ENCODE measurements around the gene TEP1.

The TEP1 gene

GRCh38 chr14:20412876-20413743 is at the start of gene TEP1:
Gene TEP1 (minus strand): TSS chr14:20413501. CDS start chr14:20408439, 5,062 bp downstream.
- Histone ChIP-seq H3K4me2 (ENCODE audit: low read length) (peak within 1 kb of the TSS; percentile 87), H3K9me3 (ENCODE audit: control insufficient read depth, insufficient read depth, low read length) (no peaks in the 10 kb centered on the region), H4K20me1 (ENCODE audit: control insufficient read depth, insufficient read depth, low read depth, low read length) (no peaks in the 10 kb centered on the region), H3K4me3 (ENCODE audit: low read length) (peak within 1 kb of the TSS; percentile 97), H3K79me2 (ENCODE audit: control insufficient read depth, low read length) (peaks cover 19% of the 10 kb centered on the region), H3K36me3 (ENCODE audit: control insufficient read depth, low read length) (peaks cover 6% of the 10 kb centered on the region), H3K4me1 (ENCODE audit: control insufficient read depth, low read length) (peaks cover 33% of the 10 kb centered on the region), H3K27ac (ENCODE audit: low read depth, low read length) (peak within 1 kb of the TSS; percentile 77), H3F3A (ENCODE audit: control insufficient read depth, insufficient read depth) (peaks cover 13% of the 10 kb centered on the region), H3K27me3 (ENCODE audit: control insufficient read depth, low read length) (no peaks in the 10 kb centered on the region), H3K9me2 (replicated peaks; ENCODE audit: control insufficient read depth, low read length) (no peaks in the 10 kb centered on the region)
- TF ChIP-seq CTCF (IDR thresholded peaks at IDR 0.05; ENCODE audit: low read depth, low read length, poor library complexity, severe bottlenecking): no peak
- no peak for TF ChIP-seq EZH2phosphoT487 (IDR thresholded peaks at IDR 0.05; ENCODE audit: borderline replicate concordance, low read length)

GRCh38 chr14:20461225-20462141 is 48.2 kb upstream of the TEP1 start, which contains the start of gene PIP4P1:
Gene PIP4P1 (minus strand): TSS chr14:20461434. CDS start chr14:20461325, 109 bp downstream.
- TF ChIP-seq EZH2phosphoT487 (IDR thresholded peaks at IDR 0.05; ENCODE audit: borderline replicate concordance, low read length) (no peak), CTCF (IDR thresholded peaks at IDR 0.05; ENCODE audit: low read depth, low read length, poor library complexity, severe bottlenecking) (no peak)
- Histone ChIP-seq H3K27ac (ENCODE audit: low read depth, low read length) (peak within 1 kb of the TSS; percentile 78), H3K9me2 (replicated peaks; ENCODE audit: control insufficient read depth, low read length) (no peaks in the 10 kb centered on the region), H3K79me2 (ENCODE audit: control insufficient read depth, low read length) (peaks cover 47% of the 10 kb centered on the region), H3K27me3 (ENCODE audit: control insufficient read depth, low read length) (no peaks in the 10 kb centered on the region), H4K20me1 (ENCODE audit: control insufficient read depth, insufficient read depth, low read depth, low read length) (peaks cover 9% of the 10 kb centered on the region; the same call in 1 of the 2 replicates), H3K9me3 (ENCODE audit: control insufficient read depth, insufficient read depth, low read length) (peaks cover 3% of the 10 kb centered on the region; the same call in 1 of the 2 replicates), H3K4me2 (ENCODE audit: low read length) (peak within 1 kb of the TSS; percentile 82), H3F3A (ENCODE audit: control insufficient read depth, insufficient read depth) (peaks cover 32% of the 10 kb centered on the region), H3K36me3 (ENCODE audit: control insufficient read depth, low read length) (peaks cover 43% of the 10 kb centered on the region), H3K4me3 (ENCODE audit: low read length) (peak within 1 kb of the TSS; percentile 88), H3K4me1 (ENCODE audit: control insufficient read depth, low read length) (peaks cover 63% of the 10 kb centered on the region)

GRCh38 chr14:20460458-20461224 is 47.3 kb upstream of the TEP1 start:
- Histone ChIP-seq H3K4me3 (ENCODE audit: low read length) (peak overlapping the region; percentile 88), H4K20me1 (ENCODE audit: control insufficient read depth, insufficient read depth, low read depth, low read length) (peaks cover 9% of the 10 kb centered on the region; the same call in 1 of the 2 replicates), H3K4me2 (ENCODE audit: low read length) (peak overlapping the region; percentile 82), H3K27me3 (ENCODE audit: control insufficient read depth, low read length) (no peaks in the 10 kb centered on the region), H3K9me2 (replicated peaks; ENCODE audit: control insufficient read depth, low read length) (no peaks in the 10 kb centered on the region), H3F3A (ENCODE audit: control insufficient read depth, insufficient read depth) (peaks cover 38% of the 10 kb centered on the region), H3K36me3 (ENCODE audit: control insufficient read depth, low read length) (peaks cover 52% of the 10 kb centered on the region), H3K27ac (ENCODE audit: low read depth, low read length) (peak overlapping the region; percentile 78), H3K4me1 (ENCODE audit: control insufficient read depth, low read length) (peaks cover 69% of the 10 kb centered on the region), H3K79me2 (ENCODE audit: control insufficient read depth, low read length) (peaks cover 55% of the 10 kb centered on the region), H3K9me3 (ENCODE audit: control insufficient read depth, insufficient read depth, low read length) (peaks cover 3% of the 10 kb centered on the region; the same call in 1 of the 2 replicates)
- TF ChIP-seq CTCF (IDR thresholded peaks at IDR 0.05; ENCODE audit: low read depth, low read length, poor library complexity, severe bottlenecking): no peak
- no peak for TF ChIP-seq EZH2phosphoT487 (IDR thresholded peaks at IDR 0.05; ENCODE audit: borderline replicate concordance, low read length)

Data from DOHH2 (cell line).